ENCODE results near the gene RBM33. TPM values are rescaled to one million over a fixed set of nuclear protein-coding genes. Genes with fewer than 3 reads are reported as not detected.

The RBM33 gene
- total RNA-seq, 1 donor from 2014 or later, result 50.5 TPM

DNA sequence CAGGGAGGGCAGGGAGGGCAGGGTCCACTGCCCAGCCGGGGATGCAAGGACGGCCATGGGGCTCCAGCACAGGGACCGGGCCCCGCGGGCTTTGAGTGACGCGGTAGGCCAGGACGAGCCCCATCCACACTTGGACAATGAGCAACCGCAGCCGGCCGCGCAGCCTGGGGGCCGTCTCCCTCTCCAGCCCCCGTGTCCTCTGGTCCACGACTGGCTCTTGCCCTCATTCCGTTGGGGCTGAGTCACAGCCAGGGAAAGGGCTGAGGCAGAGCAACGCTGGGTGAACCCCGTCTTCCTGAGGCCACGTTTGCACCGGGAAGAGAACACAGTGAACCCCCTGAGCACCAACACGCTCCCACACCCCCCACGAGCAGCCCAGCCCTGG is 144.1 kb downstream of the RBM33 start:
- H3K27ac Mint-ChIP-seq (ENCODE audit: unreplicated experiment), result no peak overlapping the region
- peaks cover 6% of the 10 kb centered on the region for H3K9me3 Mint-ChIP-seq (ENCODE audit: unreplicated experiment)
- Histone ChIP-seq H3K4me3 (ENCODE audit: insufficient read depth, low read depth, low read length) (no peak overlapping the region), H3K36me3 (ENCODE audit: insufficient read depth, low read length) (no peaks in the 10 kb centered on the region), H3K9me3 (ENCODE audit: insufficient read depth, low read depth, low read length) (peaks cover 4% of the 10 kb centered on the region), H3K27ac (ENCODE audit: low read depth, low read length) (no peak overlapping the region), H4K20me1 (ENCODE audit: insufficient read depth, low read length) (no peaks in the 10 kb centered on the region), H3K27me3 (ENCODE audit: insufficient read depth, low read length) (no peaks in the 10 kb centered on the region), H3K4me1 (ENCODE audit: insufficient read depth, low read length) (no peaks in the 10 kb centered on the region), H3K9ac (ENCODE audit: low read length) (no peak overlapping the region), H3K4me2 (ENCODE audit: low read length) (no peak overlapping the region), H2AFZ (ENCODE audit: low read depth, low read length) (no peak overlapping the region), H3K79me2 (ENCODE audit: insufficient read depth, low read length) (no peaks in the 10 kb centered on the region)
- H3K27me3 Mint-ChIP-seq (ENCODE audit: low read depth, unreplicated experiment), result peaks cover 2% of the 10 kb centered on the region
- H3K4me3 Mint-ChIP-seq (ENCODE audit: unreplicated experiment), result no peak overlapping the region
- FAIRE-seq (no peak), DNase-seq (ENCODE audit: low read depth) (no peak)
- H3K4me1 Mint-ChIP-seq (ENCODE audit: low read depth, unreplicated experiment), result peaks cover 2% of the 10 kb centered on the region
- H3K36me3 Mint-ChIP-seq (ENCODE audit: low read depth, unreplicated experiment), result peaks cover 12% of the 10 kb centered on the region
- TF ChIP-seq EZH2 (IDR thresholded peaks at IDR 0.05; ENCODE audit: insufficient read depth, low read length), result no peak
- TF ChIP-seq, protein P1, sequence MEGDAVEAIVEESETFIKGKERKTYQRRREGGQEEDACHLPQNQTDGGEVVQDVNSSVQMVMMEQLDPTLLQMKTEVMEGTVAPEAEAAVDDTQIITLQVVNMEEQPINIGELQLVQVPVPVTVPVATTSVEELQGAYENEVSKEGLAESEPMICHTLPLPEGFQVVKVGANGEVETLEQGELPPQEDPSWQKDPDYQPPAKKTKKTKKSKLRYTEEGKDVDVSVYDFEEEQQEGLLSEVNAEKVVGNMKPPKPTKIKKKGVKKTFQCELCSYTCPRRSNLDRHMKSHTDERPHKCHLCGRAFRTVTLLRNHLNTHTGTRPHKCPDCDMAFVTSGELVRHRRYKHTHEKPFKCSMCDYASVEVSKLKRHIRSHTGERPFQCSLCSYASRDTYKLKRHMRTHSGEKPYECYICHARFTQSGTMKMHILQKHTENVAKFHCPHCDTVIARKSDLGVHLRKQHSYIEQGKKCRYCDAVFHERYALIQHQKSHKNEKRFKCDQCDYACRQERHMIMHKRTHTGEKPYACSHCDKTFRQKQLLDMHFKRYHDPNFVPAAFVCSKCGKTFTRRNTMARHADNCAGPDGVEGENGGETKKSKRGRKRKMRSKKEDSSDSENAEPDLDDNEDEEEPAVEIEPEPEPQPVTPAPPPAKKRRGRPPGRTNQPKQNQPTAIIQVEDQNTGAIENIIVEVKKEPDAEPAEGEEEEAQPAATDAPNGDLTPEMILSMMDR (IDR thresholded peaks at IDR 0.05; ENCODE audit: insufficient read depth, low read depth, low read length), result no peak

DNA sequence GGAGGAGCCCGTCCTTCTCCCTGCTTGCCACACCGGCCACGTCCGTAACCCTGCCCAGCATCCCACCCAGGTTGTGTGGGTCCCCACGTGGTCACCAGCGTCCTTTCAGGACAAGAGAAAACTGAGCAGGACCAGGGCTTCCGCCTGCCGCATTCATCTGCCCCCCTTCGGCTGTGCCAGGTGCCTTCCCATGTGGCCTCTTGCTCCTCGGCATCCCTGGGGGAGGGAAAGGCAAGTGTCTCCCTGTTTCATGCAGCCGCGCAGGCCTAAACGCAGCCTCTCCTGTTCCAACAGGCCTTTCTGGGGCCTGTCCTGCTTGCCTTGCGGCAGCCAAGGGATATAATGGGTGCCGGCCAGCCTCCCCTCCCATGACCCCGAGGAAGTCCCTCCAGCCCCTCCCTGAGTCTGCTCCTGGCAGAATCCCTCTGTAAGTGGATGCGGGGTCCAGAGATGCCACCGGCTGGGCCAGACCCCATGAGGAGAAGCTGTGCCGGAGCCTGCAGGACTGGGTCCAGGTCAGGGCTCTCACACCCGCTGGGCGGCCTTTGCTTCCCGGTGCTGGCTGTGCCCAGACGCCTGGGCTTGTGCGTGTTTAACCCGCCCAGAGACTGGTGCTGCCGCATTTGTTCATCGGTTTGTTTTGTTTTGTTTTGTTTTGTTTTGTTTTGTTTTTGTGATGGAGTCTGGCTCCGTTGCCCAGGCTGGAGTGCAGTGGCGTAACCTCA is 144.7 kb downstream of the RBM33 start:
- Histone ChIP-seq H3K4me1 (ENCODE audit: insufficient read depth, low read length) (no peaks in the 10 kb centered on the region), H2AFZ (ENCODE audit: low read depth, low read length) (no peak overlapping the region), H3K9me3 (ENCODE audit: insufficient read depth, low read depth, low read length) (peaks cover 4% of the 10 kb centered on the region), H3K9ac (ENCODE audit: low read length) (no peak overlapping the region), H3K36me3 (ENCODE audit: insufficient read depth, low read length) (no peaks in the 10 kb centered on the region), H3K27me3 (ENCODE audit: insufficient read depth, low read length) (no peaks in the 10 kb centered on the region), H3K27ac (ENCODE audit: low read depth, low read length) (no peak overlapping the region), H3K79me2 (ENCODE audit: insufficient read depth, low read length) (no peaks in the 10 kb centered on the region), H3K4me2 (ENCODE audit: low read length) (no peak overlapping the region), H4K20me1 (ENCODE audit: insufficient read depth, low read length) (no peaks in the 10 kb centered on the region), H3K4me3 (ENCODE audit: insufficient read depth, low read depth, low read length) (no peak overlapping the region)
- TF ChIP-seq, protein P1 (IDR thresholded peaks at IDR 0.05; ENCODE audit: insufficient read depth, low read depth, low read length), result no peak
- no peak for TF ChIP-seq EZH2 (IDR thresholded peaks at IDR 0.05; ENCODE audit: insufficient read depth, low read length)
- peaks cover 9% of the 10 kb centered on the region for H3K36me3 Mint-ChIP-seq (ENCODE audit: low read depth, unreplicated experiment)
- H3K4me3 Mint-ChIP-seq (ENCODE audit: unreplicated experiment), result no peak overlapping the region
- H3K27ac Mint-ChIP-seq (ENCODE audit: unreplicated experiment), result no peak overlapping the region
- H3K27me3 Mint-ChIP-seq (ENCODE audit: low read depth, unreplicated experiment), result peaks cover 2% of the 10 kb centered on the region
- H3K4me1 Mint-ChIP-seq (ENCODE audit: low read depth, unreplicated experiment), result peaks cover 2% of the 10 kb centered on the region
- DNase-seq (ENCODE audit: low read depth) (no peak), FAIRE-seq (no peak)
- peaks cover 6% of the 10 kb centered on the region for H3K9me3 Mint-ChIP-seq (ENCODE audit: unreplicated experiment)

DNA sequence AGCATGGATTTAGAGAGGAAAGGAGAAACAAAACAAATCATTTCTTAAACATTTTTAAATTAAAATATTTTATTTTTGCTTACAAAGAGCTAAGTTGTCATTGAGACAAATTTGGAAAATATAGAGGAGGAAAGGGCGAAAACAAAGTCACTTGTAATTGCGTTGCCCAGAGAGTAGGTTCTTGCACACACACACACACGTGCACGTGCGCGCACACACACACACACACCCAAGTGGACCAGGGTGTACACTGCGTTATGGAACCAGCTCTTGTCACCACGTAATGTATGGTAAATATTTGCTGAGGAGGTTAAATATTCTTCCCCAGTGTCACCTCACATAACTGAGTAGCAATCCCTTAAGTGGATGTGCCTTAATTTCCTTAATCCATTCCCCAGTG is 146.2 kb downstream of the RBM33 start:
- H3K27me3 ChIP-seq (ENCODE audit: insufficient read depth, low read length), result peaks cover 4% of the 10 kb centered on the region
- no peak overlapping the region for H3K27ac ChIP-seq (ENCODE audit: low read depth, low read length)
- H3K27ac Mint-ChIP-seq (ENCODE audit: unreplicated experiment), result no peak overlapping the region
- peaks cover 2% of the 10 kb centered on the region for H3K4me1 Mint-ChIP-seq (ENCODE audit: low read depth, unreplicated experiment)
- H3K4me2 ChIP-seq (ENCODE audit: low read length), result no peak overlapping the region
- DNase-seq (ENCODE audit: low read depth) (no peak), FAIRE-seq (no peak)
- TF ChIP-seq EZH2 (IDR thresholded peaks at IDR 0.05; ENCODE audit: insufficient read depth, low read length), result no peak
- TF ChIP-seq, protein P1 (IDR thresholded peaks at IDR 0.05; ENCODE audit: insufficient read depth, low read depth, low read length), result no peak
- no peak overlapping the region for H2AFZ ChIP-seq (ENCODE audit: low read depth, low read length)
- H3K9me3 Mint-ChIP-seq (ENCODE audit: unreplicated experiment), result peaks cover 6% of the 10 kb centered on the region
- peaks cover 4% of the 10 kb centered on the region for H3K9me3 ChIP-seq (ENCODE audit: insufficient read depth, low read depth, low read length)
- H3K79me2 ChIP-seq (ENCODE audit: insufficient read depth, low read length), result no peaks in the 10 kb centered on the region
- H4K20me1 ChIP-seq (ENCODE audit: insufficient read depth, low read length), result no peaks in the 10 kb centered on the region
- no peak overlapping the region for H3K4me3 Mint-ChIP-seq (ENCODE audit: unreplicated experiment)
- H3K4me1 ChIP-seq (ENCODE audit: insufficient read depth, low read length), result no peaks in the 10 kb centered on the region
- no peaks in the 10 kb centered on the region for H3K36me3 ChIP-seq (ENCODE audit: insufficient read depth, low read length)
- H3K27me3 Mint-ChIP-seq (ENCODE audit: low read depth, unreplicated experiment), result peaks cover 9% of the 10 kb centered on the region
- H3K9ac ChIP-seq (ENCODE audit: low read length), result no peak overlapping the region
- no peak overlapping the region for H3K4me3 ChIP-seq (ENCODE audit: insufficient read depth, low read depth, low read length)
- peaks cover 2% of the 10 kb centered on the region for H3K36me3 Mint-ChIP-seq (ENCODE audit: low read depth, unreplicated experiment)
